Left cardiac atrium (tissue), 4 donors: ENCODE results near the gene FGF10. TPM values are rescaled to one million over a fixed set of nuclear protein-coding genes. Genes with fewer than 3 reads are reported as not detected.

ENCODE experiments used
- ATAC-seq, 2 donors: fragments of 200-7000 bp; cut with Tn5 transposase; one replicate each; pipeline ENCODE4 v1.9.1; 2020; ENCODE audit warnings: mild to moderate bottlenecking in 2 of 2, moderate library complexity in 2 of 2
- DNase-seq: peaks from one replicate; pipeline ENCODE4 v3.0.0-alpha.2; 2020
- intact Hi-C, 2 donors: fragments of 100-400 bp; cut with DNase I; formaldehyde crosslinking; loops; one replicate each; pipeline versions ENCODE4 v1.14.1 to v1.15.1; 2022 to 2023
- total RNA-seq, 2 donors: library from RNA; stranded (reverse); fragmentation: NEBNext Ultra II Directional; extraction: Animal tissue kit (Norgen Biotek cat#: 25700); gene quantifications; one replicate each; pipeline ENCODE4 v1.2.1, GENCODE V29; 2021
- donor health status: DM: no; HTN: yes; CAD: no.
- donor health status: DM: no; HTN: yes; CAD: no; lungs with severe emphysema.
- donor health status: DM: yes; HTN: yes; CAD: no.
- donor health status: Dilated cardiomyopathy.

Gene FGF10
- total RNA-seq, 2 donors from 2014 or later: 2.8 to 7.9 TPM

DNA sequence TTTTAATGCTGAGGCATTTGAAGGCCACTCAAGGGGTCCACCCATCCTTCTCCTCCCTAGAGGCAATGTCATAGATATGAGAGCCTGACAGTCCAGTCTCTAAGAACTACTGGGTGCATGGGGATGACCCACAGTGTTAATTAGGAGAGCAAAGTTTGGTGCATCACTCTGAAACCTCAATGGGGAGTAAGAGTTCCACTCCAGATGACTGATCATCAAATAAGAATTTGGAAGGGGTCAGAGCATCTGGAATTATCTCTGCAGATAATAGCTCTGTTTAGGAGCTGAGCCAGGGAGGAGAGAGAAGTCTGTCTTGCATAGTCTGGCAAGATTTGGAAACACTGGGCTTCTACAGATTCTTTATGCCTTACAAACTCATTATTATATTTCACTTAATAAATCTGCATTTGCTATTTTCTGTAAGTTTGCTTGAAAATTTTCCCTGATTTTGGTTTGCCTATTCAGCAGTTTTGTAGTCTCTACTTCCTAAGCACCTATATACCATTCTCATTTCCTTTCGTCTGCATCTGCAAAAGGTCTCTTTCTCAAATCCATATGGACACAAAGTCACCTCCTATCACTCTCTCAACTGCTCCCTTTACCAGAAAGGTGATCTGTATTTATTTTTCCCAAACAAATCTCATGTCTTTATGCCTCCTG, 27.7 kb downstream of the FGF10 start:
- peak; percentile 23 to 63 for ATAC-seq
- DNase-seq: no peak
- intact Hi-C loops: no loop called here

DNA sequence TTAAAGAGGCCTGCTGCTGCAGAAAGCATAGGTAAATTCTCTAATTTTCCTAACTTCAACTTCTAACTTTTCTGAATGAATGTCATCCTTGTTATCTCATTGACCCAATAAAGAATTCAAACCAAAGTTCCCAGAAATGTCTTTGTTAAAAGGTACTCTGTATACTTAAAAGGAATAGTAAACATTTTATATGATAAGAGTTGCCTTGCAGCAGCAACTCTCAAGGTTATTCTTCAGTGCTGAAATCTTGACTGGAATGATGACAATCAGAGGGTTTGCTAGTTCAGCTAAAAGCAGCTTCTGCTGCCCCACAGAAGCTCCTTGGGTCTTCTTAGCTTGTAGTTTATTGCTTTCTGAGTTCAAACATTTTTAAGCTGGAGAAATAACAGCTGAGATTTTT, 28.3 kb downstream of the FGF10 start:
- DNase-seq: no peak
- intact Hi-C loops: no loop called here
- ATAC-seq: no peak

DNA sequence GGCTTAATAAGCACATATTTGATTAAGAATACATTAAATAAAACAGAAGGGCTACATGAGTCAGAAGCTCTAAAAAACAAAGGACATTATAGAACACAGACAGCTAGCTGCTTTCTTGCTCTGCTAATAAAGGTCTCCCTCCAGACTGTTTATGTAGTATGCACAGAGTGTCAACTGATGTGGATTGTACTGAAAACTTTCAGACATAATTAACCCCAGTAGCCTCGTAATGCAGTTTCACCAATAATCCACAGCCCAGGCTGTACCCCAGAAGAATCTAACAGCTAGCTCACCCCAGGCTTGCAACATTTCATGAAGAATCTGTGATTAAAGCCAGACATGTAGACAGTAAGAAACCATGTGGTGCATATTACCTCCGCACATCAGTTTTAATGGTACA, 30.8 kb downstream of the FGF10 start:
- ATAC-seq: no peak
- intact Hi-C loops: no loop called here
- DNase-seq: no peak

- ATAC-seq (no peak), DNase-seq (no peak)
- intact Hi-C loops: no loop called here
Observed at GRCh38 chr5:44356231-44356630, 33.0 kb downstream of the FGF10 start.

GRCh38 chr5:44345871-44346270, 43.3 kb downstream of the FGF10 start:
- ATAC-seq: no peak
- no peak for DNase-seq
- intact Hi-C loops: no loop called here

DNA sequence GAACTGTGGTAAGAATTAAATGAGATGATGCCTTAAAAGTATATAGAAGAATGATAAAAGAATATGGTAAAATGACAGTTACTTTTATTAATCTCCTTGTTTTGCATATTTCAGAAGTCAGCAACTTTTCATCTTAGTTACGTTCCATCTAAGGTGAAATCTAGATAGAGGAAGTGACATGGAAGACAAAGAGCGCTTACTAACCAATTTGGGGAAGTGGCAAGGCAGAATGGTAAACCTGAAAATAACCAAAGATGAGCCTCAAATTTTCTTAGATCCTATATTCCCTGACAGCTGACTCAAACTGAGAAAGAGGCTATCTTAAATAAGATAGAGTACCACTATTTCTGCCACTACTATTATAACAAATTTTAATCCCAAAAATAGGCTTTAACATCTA, 52.5 kb downstream of the FGF10 start:
- DNase-seq (no peak), ATAC-seq (no peak)
- intact Hi-C loops: no loop called here

GRCh38 chr5:44334622-44335021, 54.6 kb downstream of the FGF10 start:
- no peak for ATAC-seq
- DNase-seq: no peak
- intact Hi-C loops: loop anchor here in 1 of 2 donors (5.0 kb wide), 1 partner anchor 607 kb away; no protein-coding TSS in a partner anchor

DNA sequence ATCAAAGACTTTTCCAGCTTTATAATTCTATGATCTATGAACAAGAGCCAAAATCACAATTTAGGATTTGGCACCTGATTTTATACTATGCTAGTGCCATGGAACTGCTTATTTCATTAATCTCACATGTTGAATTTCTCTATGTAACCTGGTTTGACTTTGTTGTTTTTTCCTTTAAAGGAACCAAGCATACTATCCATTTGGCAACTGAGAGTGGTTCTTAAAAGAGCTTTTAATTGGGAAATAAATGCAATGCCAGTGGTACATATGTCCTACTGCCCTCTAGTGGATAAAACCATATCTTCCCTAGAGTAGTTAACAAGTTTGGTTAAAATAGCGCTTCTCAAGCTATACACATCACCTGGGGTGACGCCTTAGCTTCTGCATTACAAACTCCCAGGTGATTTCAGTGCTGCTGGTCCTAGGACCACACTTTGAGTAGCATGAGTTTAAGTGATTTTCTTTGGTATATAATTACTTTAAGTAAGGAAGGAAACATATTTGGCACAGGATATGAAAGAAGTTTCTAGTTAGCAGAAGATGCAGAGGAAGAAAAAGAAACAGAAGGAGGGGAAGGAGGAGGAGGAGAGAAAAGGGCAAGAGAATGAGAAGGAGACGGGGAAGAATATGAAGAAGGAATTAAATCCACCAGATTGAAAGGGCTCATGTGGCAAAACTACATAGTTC, 56.8 kb downstream of the FGF10 start:
- ATAC-seq (peak; percentile 21 to 65), DNase-seq (no peak)
- intact Hi-C loops: loop anchor here (2.0 to 5.0 kb wide), 2 partner anchors 602 to 605 kb away; no protein-coding TSS in a partner anchor

- ATAC-seq: peak in 1 of 2 donors; percentile 63
- no peak for DNase-seq
- intact Hi-C loops: loop anchor here (2.0 to 5.0 kb wide), 2 partner anchors 601 to 604 kb away; no protein-coding TSS in a partner anchor
Observed at GRCh38 chr5:44331471-44332050, 57.7 kb downstream of the FGF10 start.

GRCh38 chr5:44329716-44330115, 59.5 kb downstream of the FGF10 start:
- ATAC-seq (no peak), DNase-seq (no peak)
- intact Hi-C loops: loop anchor here in 1 of 2 donors (5.0 kb wide), 1 partner anchor 602 kb away; no protein-coding TSS in a partner anchor

DNA sequence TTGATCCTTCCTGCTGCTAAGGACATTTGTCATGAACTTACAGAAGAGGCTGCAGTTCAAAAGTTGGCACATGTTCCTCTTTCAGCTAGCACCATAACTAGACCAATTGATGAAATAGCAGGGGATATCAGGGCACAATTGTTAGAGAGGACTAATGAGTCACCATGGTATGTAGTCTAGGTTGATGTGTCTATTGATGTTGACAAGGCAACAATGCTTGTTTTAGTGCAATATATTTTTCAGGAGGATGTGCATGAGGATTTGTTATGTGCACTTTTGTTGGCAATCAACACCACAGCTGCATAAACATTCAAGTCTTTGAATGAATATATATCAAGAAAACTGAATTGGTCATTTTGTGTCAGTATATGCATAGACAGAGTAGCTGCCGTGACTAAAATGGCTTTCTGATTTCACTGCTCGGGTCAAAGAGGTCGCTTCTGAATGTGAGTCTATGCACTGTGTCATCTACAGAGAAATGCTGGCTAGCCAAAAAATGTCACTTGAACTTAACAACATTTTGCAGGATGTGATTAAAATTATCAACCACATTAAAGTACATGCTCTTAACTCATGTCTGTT, 68.0 kb downstream of the FGF10 start:
- ATAC-seq (no peak), DNase-seq (no peak)
- intact Hi-C loops: no loop called here

DNA sequence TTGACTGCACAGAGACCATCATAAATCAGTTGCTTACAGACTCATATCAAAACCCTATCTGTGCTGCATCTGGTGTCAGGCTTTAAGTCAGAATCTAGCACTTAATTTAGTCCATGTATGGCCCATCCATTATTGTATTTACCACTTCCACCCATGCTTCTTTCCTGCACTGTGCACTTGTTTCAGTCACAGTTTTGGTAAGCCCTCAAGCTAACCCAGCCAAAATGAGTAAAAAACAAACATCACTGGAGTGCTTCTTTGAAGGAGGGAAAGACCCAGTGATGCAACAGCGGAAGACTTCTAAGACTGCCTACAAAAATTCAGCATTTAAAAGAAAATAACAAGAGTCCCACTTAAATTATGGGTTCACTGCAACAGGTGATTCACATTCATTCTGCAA, 69.0 kb downstream of the FGF10 start:
- intact Hi-C loops: no loop called here
- DNase-seq (no peak), ATAC-seq (no peak)

DNA sequence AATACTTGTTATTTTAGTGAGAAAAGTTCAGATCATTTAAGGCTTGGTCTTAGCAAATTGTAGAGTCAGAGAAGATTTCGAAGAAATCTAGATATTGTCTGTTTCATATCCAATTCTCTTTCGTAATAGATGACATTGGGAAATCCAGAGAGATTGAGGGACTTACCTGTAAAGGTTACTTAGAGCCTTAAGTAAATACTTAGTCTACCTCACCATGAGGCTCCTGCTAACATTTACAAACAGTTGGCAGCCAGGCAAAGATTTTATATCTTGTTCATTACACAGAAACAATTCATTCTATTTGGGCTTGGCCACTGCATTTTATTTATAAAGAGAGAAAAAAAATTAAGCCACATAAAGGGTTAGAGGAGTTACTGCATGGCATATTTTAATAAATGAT, 70.3 kb downstream of the FGF10 start:
- DNase-seq (no peak), ATAC-seq (no peak)
- intact Hi-C loops: no loop called here

DNA sequence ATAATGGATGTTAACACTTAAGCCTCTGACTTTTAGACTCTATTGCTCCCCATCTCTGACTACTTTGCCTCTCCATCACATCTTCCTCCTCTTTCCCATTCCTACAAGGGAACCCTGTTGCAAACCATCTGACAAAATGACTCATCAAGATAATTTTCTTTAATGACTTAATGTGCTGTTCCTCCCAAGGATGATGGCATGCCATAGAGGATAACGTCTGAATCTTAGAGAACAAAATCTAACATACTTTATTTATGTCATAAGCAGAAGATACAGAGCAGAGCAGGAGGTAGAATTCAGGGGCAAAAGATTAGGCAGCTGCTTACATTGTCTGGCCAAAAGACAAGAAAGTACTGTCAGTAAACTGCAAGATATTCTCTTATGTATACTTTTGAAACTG, 76.8 kb downstream of the FGF10 start:
- ATAC-seq (no peak), DNase-seq (no peak)
- intact Hi-C loops: no loop called here

DNA sequence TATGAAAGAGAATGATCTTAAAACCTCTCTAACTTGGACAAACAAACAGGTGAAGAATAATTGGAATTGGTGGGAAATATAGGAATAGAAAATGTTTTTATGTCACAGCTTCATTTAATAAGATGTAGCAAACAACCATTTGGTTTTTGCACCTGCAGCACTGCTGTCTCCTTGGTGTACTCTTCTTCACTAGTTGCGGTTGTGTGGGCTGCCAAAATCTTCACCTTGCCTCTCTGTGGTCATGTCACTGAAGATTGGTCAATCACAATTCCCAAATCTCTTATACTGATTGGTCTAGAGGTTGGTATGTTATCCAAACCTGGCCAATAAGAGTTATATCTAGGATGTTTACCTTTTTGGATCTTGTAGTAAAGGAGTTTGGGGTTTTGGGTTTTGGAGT, 88.7 kb downstream of the FGF10 start:
- intact Hi-C loops: no loop called here
- ATAC-seq (no peak), DNase-seq (no peak)

DNA sequence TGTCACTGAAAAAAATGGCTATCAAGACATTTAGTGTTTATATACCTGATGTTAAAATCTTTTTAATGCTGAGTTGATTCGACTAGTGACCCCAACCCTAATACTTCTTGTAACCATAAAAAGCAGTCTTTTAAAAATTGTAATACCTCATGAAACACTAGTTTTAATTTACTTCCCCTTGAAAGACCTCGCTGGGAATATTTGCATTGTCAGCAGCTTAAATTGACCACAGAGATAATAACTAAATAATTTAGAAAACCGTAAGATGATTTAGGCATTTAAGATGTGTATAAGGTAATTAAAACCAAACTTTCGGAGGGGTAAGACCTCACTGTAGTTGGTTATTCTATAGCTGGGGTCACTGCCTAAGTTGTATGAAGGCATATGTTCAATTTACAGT, 89.8 kb downstream of the FGF10 start:
- intact Hi-C loops: no loop called here
- DNase-seq: no peak
- no peak for ATAC-seq

DNA sequence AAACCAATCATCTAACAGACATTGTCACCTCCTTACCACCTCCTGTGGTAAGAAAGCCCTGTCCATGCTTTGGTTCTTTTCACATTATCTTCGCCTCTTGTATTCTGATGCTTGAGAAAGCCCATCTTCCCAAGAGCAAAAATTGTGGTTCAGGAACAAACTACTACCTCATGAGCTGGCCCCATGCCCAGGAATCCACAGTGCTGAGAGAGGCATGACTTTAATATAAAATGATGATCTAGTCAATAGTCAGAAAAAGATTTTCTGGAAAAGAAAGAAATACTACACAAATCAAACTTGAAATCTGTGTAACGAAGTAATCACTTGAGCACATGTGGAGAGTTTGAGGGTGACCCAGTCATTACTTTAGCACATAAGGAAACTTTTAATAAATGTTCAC, 94.7 kb downstream of the FGF10 start:
- ATAC-seq (no peak), DNase-seq (peak; percentile 56)
- intact Hi-C loops: no loop called here

DNA sequence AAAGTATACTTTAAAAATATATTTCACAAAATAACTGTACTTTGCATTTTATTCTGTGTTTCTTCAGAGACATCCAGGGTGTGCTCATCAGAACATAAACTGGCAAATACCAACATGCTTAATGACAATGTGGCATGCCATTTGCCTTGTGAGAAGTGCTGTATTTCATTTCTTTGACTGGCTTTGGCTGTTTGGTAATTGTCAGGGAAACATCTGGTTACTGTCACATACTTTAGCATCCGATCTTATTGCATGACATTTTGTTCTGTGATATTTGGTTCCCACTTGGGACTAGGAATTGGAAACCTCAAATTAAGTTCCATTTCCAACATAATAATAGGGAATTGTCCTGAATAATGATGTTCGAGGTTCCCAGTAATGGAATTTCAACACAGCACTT, 96.5 kb downstream of the FGF10 start:
- intact Hi-C loops: no loop called here
- ATAC-seq (no peak), DNase-seq (no peak)

DNA sequence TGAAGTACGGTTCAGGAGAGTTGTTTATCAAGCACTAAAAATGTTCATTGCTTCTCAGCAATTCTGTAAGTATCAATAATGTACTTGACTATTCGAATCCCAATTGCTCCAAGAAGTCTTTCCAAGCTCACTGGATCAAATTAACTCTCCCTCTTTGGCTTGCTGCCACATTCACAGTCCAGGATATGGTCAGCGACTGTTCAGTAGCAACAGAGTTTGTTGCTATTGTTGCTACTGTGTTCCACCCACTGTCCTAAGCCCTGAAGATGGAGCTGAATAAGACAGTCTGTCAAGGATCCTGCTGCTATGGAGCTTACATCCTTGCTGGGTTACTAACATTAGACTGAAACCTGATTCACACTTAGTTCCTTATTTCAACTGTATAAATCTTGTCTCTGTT, 110.8 kb downstream of the FGF10 start:
- no peak for DNase-seq
- intact Hi-C loops: no loop called here
- no peak for ATAC-seq

- ATAC-seq: no peak
- intact Hi-C loops: no loop called here
Observed at GRCh38 chr5:44275908-44276307, 113.3 kb downstream of the FGF10 start.

More at GRCh38 chr5:44275908-44276307, 113.3 kb downstream of the FGF10 start:
- DNase-seq: no peak
